ENCODE results near the gene RNF166. TPM values are rescaled to one million over a fixed set of nuclear protein-coding genes. Genes with fewer than 3 reads are reported as not detected.
A peak's percentile ranks its signal among the peaks of the same experiment; 100 is the strongest.

RNF166 gene, protein sequence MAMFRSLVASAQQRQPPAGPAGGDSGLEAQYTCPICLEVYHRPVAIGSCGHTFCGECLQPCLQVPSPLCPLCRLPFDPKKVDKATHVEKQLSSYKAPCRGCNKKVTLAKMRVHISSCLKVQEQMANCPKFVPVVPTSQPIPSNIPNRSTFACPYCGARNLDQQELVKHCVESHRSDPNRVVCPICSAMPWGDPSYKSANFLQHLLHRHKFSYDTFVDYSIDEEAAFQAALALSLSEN
- 10.4 TPM for total RNA-seq

DNA sequence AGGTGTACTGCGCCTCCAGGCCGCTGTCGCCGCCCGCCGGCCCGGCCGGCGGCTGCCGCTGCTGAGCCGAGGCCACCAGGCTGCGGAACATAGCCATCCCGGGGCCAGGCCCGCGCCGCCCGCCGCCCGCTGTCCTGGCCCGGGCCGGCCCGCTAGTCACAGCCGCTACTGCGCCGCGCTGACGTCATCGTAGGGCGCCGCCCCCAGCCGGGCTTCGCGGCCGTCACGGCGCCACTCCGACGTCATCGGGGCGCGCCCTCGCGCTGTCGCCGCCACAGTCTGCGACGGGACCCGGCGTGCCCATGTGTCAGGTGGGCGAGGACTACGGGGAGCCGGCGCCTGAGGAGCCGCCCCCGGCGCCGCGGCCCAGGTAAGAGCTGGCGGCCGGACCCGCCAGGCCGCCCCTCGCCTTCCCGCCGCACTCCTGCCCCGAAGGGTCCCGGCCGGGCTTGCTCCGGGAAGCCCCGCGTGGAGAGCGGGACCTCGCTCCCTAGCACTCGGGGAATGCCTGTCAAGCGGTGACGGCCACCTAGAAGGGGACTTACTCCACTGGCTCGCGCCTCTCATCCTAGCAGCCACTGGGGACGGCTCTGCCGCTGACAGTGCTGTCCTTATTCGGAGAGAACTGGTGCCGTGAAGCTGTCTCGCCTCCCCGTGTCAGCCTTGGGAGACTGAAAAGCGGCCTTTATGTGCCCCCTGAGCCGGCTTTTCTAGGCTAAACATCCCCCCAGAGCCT, at the start of gene RNF166, which contains the start of gene CTU2:
Gene RNF166, minus strand, starts transcription at position 180 of the 736 bp plus-strand sequence. Its CDS starts 83 bp downstream, at position 97.
Gene CTU2, plus strand, starts transcription at position 275 of the 736 bp plus-strand sequence. Its CDS starts 28 bp downstream, at position 303.
- peak; percentile 88 for ATAC-seq
- DNase-seq (ENCODE audit: low spot score) = peak; percentile 92

DNA sequence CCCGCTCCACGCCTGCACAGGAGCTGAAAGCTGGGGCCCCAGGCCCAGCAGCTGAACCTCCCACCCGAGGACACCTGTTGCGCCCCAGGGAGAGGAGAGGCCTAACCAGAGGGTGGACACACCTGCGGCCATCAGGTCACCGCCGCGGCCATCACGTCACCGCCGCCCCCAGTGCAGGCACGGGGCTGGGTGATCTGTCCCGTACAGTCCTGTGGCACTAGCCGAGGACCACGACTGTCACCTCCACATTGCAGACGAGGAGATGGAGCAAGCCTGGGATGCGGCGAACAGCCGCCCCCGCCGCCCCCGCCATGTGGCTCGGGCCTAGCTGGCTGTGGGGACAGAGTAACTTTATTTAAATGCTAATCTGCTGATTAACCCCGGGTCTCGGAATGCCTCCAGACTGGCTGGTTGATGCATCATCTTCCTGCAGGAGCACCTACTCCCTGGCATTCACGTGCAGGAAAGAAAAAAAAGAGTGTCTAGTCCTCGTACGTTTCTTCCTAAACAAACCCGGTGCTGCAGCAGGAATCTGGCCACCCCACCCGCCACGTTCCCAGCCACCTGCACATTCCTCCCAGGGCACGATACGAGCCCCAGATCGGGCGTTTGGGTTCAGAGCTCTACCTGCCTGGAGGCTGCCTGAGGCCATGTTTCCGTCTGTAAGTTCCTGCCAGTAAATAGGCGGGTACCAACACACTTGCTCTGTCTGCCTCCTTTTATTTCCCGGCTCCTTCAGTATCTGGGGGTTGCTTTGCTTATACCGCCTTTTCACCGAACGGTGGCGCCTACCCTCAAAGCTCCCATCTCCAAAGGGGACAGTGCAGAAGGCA, 48.9 kb upstream of the RNF166 start:
- ATAC-seq (no peak), DNase-seq (ENCODE audit: low spot score) (no peak)

DNA sequence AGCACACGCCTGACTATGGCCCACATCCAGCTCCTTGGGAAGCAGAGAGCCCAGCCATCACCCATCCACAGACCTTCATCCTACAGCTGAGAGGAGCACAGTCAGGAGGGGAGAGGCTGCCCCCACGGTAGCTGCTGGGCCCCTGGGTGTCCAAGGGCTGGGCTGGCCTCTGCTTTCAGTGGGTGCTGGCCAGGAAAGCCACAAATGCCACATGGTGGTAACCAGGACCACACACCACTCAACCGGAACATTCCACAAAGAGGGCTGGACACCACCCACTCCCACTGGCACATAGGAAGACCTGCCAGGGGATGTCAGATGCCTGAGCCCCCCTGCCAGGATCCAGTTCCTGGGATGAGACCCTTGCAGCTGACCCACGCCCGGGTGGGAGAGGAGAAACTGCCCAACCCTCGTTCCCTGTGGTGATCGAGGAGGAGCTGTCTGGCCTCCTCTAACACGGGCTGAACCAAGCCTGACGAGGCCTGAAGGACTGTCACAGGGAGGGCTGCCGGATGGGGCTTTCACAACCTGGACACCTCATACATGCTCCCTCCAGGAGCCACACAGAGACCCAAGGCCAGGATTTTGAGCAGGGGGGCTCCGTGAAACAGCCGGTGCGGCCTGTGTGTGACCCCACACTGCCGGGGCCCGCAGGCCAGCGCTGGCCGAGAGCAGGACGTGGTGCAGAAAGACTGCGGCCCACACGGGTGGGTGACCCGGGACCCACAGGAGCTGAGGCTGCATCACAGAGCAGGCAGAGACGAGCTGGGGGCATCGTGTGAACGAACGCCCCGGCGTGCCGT, 48.1 kb upstream of the RNF166 start:
- DNase-seq (ENCODE audit: low spot score) = no peak
- ATAC-seq = no peak

DNA sequence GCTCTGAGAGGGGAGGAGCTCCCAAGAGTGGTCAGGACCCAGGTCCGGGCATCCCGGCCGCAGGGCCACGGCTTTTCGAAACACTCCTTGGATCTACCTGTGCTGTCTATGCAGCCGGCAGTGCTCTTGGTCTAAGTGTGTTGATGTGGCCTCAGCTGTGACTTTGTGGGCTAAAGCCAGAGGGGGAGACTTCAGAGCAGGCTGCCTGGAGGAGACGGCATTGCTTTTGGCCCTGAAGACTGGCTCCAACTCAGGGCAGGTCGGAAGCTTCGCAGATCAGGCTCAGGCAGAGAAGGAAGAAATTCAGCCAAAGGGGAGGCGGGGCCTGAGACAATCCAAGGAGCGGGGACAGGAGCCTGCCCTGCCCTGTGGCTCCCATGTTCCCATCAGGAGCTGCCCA, 47.4 kb upstream of the RNF166 start:
- DNase-seq (ENCODE audit: low spot score) = no peak
- no peak for ATAC-seq

DNA sequence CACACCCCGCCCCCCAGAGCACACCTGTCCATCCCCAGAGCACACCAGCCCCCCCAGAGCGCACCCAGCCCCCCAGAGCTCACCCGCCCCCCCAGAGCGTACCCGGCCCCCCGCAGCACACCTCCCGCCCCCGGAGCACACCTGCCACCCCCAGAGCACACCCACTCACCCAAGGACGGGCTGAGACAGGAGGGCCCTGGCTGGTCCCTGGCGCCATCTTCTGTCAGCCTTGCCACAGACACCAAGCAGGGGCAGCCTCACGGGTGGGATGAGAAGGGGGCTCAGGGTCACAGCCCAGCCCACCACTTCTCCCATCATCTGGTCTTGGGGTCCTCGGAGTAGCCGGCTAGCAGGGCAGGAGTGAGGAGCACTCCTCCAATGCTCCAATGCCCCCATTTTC, 47.0 kb upstream of the RNF166 start:
- ATAC-seq (no peak), DNase-seq (ENCODE audit: low spot score) (no peak)

DNA sequence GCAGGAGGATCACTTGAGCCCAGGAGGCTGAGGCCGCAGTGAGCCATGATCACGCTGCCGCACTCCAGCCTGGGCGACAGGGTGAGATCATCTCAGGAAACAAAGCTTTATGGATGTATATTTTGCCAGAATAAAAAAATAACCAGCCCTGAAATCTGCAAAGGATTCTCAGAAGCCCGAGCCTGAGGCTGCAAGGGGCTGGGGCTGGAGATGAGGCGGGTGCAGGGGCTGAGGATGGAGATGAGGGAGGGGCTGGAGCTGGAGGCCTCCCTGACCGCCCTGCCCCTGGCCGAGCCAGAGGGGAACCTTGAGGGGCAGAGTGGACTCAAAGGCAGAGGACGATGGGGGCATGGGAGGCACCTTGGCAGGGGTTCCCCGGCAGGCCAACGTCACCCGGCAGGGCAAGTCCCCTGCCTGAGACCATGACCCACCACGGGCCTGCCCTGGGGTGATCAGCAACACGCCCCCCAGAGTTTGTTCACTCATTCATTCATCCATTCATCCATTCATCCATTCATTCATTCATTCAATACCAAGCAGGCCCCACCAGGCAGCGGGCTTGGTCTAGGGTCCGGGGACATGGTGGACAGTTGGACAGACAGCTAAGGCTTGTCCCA, 46.3 kb upstream of the RNF166 start:
- DNase-seq (ENCODE audit: low spot score) = no peak
- ATAC-seq = no peak

DNA sequence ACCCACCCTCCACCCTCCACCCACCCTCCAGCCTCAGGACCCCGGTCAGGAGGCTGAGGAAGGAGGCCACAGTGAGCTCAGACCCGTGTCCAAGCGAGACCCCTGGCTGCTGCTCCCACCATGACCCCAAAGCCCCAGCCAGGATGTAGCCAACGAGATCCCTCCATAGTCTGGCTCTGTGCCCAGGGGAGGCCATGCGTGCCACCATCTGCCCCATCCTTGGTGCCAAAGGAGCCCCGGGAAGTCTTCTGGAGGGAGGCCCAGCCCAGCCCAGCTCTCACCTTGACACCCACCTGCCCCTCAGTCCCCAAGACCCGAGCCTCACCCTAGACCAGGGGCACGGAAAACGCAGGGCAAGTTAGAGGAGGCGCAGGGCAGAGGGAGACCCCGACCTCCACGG, 44.6 kb upstream of the RNF166 start:
- no peak for DNase-seq (ENCODE audit: low spot score)
- no peak for ATAC-seq

DNA sequence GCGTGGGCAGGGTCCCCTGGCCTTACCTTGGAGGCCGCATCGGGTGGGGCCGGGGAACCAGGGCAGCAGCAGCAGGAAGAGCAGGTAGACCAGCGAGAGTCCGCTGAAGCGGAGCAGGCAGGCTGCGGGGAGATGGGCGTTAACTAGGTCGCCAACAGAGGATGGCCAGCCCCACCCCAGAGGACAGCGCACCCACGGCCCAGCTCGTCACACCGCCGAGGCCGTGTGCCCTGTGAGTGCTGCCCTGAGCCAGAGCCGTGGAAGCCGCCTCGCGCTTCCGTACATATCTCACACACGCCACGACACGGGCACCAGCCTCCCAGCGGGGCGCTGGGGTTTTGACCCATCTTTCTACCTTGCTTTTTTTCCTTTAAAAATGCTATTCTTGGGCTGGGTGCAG, 43.1 kb upstream of the RNF166 start:
- ATAC-seq = no peak
- no peak for DNase-seq (ENCODE audit: low spot score)

DNA sequence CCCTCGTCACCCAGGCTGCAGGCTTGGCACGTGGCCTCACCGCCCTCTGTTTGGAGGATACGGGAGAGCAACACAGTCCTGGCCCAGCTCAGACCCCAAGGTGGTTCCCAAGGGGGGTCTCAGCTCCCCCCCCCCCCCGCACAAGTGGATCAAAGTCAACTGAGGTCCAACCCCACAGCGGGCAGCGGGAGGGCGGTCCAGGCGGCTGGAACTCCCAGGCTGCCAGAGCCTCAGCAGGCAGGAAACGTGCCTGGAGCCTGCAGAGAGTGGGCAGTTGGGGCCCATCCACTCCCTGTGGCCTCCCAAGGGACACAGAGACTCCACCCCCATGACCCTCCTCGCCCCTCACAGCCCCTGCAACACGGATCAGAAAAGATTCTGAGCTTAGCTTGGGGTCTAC, 42.2 kb upstream of the RNF166 start:
- no peak for DNase-seq (ENCODE audit: low spot score)
- ATAC-seq = no peak

DNA sequence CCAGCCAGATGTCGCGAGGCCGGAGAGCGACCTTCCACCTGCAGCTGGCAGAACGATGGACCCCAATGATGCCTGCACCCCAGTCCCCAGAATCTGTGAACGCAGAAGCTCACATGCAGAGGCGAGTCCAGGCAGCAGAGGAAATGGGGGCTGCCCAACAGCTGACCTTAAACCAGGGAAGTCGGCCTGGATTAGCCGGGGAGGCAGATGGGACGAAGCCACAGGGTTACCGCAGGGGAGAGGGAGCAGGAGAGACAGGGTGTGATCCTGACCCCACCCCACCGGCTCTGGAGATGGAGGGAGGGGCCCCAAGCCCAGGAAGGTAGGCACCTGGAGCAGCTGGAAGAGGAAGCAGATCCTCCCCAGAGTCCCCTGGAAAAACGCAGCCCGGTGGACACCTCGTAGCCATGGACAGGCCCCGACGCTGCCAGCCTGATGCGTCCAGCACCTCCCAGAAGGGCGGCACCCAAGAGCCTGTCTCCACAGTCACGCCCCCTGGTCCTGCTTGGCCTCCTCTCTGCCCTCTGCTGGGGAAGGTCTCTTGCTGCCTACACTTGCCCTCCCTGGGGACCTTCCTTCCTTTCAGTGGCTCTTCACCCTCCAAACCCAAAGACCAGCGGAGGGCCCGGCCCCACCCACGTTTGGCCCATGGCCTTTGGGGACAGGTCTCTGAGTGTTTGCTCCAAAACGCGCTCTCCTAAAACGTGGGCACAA, 41.5 kb upstream of the RNF166 start:
- ATAC-seq (peak; percentile 80), DNase-seq (ENCODE audit: low spot score) (no peak)

DNA sequence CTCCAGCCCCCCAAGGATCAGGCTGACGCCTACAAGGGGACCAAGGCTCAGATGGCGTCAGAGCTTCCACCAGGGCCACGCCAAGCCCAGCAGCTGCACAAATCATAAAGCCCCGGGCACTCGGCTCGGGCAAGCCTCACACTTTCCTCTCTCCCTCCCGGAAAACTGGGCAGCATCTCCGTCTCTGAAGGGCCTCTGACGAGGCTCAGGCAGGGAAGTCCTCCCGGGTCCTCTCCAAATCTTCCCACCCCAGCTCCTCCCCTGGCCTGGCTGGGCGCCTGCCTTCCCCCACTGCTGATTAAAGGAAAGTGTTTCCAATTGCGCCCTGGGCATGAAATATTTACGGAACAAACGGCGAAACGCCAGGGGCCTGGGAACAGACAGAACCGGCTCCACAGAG, 40.3 kb upstream of the RNF166 start:
- ATAC-seq = no peak
- DNase-seq (ENCODE audit: low spot score) = no peak

DNA sequence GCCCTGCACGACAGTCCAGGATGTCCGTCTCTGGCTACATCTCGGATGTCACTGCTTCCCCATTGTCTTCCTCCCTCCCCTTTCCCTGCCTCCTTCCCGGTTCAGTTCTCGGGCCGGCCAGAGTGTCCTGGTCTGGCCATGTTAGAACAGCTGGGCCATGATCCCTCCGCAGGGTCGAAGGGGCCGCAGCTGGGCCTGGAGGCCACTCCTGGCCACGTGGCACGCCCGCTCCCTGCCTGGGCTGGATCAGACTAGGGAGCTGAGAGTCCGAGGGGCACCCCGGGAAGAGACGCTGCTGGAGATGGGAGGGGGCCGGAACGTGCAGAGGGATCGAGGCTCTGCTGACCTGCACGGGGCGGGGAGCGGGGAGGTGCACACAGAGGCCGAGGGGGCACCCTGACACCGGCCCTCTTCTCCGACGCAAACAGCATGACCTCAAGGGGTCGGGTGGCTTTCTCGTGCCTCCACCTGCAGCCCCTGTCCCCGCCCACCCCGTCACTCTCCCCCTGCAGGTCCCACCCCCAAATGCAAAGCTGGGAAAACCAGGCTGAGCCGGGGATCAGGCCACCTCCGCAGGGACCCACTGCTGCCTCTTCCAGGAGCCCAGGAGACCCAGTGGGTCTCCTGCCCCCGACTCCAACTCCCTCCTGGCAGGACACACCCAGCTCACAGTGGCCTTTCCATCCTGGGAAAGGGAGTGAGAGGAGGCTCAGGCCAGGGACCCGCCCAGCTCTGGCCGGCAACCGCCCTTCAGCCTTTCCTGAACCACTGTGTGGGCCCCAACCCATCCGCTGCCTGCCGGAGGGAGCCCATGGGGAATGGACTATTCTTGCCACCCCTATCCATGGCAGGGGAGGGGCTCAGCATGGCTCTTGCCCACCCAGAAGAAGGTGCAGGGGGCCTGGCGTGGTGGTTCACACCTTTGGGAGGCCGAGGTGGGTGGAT, 38.6 kb upstream of the RNF166 start:
- no peak for DNase-seq (ENCODE audit: low spot score)
- no peak for ATAC-seq

DNA sequence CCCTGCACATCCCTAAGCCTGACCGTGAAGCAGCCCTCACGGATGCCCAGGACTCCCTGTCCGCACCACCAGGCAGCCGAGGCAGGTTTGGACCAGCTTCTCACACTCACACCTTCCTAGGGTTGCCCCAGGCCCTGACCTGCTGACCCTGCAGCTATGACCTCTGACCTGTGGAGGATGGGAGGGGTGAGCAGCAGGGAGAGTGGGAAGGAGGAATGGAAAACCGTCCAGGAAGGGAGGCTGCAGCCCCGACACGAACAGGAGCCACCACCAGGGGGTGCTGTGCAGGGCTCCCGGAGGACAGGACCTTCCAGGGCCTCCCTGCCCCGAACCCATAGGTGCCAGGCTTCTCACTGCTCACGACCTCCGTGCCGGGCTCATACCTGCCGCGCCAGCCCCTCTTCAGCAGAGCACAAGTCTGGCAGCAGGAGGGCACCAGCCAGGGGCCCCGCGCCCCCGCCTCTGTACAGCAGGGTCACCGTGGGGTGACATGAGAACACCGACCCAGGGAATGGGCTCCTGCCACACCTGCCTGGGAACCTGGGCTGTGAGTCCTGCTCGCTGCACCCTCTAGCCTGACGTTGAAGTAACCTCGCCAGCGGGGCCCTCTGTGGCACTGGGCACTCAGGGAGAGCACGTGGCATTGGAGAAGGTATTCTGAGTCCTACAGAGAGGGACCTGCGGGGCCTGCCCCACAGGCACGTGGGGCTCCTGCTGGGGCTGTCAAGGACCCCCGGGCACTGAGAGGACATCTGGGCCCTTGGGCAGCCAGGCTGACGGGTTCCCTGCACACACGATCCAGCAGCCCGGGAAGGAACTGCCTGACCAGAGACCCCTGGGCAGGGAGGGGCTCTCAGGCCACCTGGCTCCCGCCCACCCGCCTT, 37.7 kb upstream of the RNF166 start:
- DNase-seq (ENCODE audit: low spot score) = peak; percentile 80
- peak; percentile 86 for ATAC-seq

DNA sequence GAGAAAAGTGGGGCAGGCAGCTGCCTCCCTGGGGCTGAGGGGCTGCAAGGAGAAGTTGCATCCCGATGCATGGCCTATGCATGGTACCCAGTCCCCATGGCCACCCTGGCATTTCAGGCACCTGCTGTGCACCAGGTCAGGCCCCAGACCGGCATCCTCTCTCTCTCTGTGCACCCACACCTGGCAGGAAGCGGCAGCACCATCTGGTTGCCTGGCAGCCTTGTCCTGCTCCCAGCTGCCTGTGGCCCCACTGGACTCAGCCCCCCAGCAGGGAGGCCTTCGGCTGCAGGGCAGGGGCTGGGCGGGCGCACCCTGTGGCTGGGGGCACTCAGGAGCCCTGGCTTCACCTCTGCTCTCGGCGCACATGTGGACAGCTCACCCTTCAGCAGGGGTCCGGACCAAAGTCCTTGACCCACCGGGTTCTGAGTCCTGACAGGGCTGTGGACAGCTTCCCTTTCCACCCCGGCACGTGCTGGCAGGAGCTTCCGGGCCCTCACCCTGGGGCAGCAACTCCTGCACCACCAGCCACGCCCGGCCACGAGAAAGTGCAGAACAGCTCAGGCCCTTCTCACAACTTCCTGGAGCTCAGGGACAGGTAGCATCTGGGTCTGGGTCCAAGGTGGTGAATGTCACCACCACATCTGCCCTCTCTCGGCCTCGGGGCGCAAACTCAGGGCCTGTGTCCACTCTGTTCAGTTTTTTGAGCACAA, 36.8 kb upstream of the RNF166 start:
- ATAC-seq (no peak), DNase-seq (ENCODE audit: low spot score) (no peak)

DNA sequence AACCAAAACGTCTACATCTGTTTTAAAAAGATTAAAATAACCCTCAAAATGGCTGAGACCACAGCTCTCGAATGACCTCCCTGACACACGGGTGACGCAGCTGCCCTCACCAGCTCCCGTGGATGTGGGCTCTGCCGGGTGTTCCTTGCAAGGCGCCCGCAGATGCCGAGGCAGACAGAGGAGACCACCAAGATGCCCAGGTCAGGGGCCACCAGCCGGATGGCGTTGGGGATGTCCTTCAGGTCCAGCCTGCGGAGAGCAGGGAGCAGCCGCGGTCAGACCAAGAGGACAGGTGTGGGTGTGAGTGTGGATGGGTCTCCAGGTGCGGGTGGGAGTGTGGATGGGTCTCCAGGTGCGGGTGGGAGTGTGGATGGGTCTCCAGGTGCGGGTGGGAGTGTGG, 35.2 kb upstream of the RNF166 start:
- no peak for DNase-seq (ENCODE audit: low spot score)

DNA sequence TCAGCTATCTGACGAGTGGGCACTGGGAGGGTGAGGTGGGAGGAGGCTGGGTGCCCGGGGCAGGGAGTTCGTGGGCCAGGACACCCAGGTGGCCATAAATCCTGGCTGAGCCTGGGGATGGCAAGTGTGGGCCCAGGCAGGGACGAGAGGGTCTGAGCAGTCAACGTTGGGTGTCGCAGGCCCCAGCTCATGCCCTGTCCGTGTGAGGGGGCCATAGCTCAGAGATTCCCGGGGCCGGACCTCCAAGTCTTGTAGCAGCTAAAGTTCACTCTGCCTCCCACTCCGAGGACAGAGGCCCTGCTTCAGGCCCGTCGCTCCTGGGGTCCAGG, 34.5 kb upstream of the RNF166 start:
- ATAC-seq (no peak), DNase-seq (ENCODE audit: low spot score) (no peak)

More for the DNA sequence above, 35.2 kb upstream of the RNF166 start:
- ATAC-seq = no peak

All from left lobe of liver (tissue), 2 donors.